A204.1 (cell line): ENCODE results near the gene CCDC63.

ENCODE experiments used
- FAIRE-seq: peaks from 2 replicates; lab custom pipeline; 2012; peaks lifted over from hg19 to GRCh38; lab: Jason Lieb, UNC

CCDC63 gene

DNA sequence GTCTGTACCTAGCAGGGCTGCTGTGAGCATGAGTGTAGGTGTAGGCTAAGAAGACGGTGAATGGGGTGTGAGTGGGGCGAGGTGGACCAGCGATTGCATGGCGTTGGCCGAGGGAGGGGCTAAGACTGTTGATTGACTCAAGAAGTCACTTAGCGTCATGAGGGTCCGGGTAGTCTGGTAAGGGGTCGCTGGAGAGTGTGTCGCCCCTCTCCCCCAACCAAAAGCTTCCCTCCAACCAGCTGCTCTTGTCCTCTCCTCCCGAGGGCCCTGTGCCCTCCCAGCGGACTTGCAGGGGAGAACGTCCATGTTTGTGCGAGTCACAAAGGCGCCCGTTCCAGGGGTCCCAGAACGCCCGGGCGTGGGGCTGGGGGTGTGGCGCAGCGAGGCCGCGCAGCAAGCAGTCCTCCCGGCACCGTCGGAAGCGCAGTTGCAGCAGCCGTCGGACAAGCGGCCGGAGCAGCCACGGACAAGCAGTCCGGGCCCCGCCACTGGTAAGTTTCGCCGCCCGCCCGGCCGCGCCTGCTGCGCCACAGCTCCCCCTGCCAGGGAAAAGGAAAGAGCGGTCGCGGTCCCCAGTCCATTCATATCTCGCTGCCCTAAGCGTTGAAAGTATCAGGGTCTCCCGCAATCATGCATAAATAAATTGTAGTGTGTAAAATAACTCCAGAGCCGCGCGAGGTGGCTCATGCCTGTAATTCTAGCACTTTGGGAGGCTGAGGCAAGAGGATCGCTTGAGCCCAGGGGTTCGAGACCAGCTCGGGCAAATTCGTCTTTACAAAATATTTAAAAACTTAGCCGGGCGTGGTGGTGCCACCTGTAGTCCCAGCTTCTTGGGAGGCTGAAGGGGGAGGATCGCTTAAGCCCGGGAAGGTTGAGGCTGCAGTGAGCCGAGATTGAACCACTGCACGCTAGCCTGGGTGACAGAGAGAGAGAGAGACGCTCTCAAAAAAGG is at the start of gene CCDC63:
Gene CCDC63 (plus strand): TSS at position 373 of the 952 bp plus-strand sequence. CDS start 5,968 bp downstream, outside the sequence.
- FAIRE-seq: no peak

GRCh38 chr12:110798461-110798860 is 48.3 kb upstream of the CCDC63 start:
- FAIRE-seq: no peak

- no peak for FAIRE-seq
These were observed 44.3 kb upstream of the CCDC63 start for GRCh38 chr12:110802489-110802888.

DNA sequence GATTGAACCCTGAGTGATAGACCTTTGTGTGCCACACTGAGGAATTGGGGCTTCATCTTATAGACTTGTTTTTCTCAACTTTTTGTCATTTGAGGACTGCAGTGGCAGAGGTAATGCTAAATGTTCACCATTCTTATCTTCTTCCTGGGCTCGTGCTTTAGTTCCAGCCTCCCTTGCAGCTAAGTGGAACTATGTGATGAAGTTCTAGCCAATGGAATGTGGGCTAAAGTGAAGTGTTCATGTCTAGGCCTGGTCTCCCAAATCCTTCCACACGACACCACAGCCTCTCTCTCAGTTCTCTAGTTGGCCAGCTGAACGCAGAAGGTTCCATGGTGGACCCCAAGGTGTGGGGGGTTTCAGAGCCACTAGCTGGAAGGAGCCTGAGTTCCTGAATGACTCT is 42.4 kb upstream of the CCDC63 start:
- no peak for FAIRE-seq

GRCh38 chr12:110807640-110808039 is 39.1 kb upstream of the CCDC63 start:
- no peak for FAIRE-seq

GRCh38 chr12:110809149-110809548 is 37.6 kb upstream of the CCDC63 start:
- no peak for FAIRE-seq

GRCh38 chr12:110811972-110812371 is 34.8 kb upstream of the CCDC63 start:
- no peak for FAIRE-seq

DNA sequence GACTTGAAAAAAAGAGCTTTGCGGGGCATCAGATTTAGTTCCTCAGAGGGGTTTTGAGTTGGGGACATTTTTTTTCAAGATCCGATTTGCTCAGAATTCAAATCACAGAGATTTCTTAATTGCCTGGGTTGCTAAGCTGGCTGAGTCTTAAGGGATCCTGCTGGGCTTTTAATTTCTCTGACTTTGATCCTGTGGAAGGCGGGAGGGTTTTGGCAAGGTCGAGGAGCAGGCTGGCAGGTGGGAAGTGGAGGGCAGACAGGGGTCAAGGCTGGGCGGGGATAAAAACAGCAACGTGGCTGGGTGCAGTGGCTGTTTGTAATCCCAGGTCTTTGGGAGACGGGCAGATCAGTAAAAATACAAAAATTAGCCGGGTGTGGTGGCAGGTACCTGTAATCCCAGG is 33.5 kb upstream of the CCDC63 start:
- no peak for FAIRE-seq

GRCh38 chr12:110813756-110814155 is 33.0 kb upstream of the CCDC63 start:
- FAIRE-seq: no peak

DNA sequence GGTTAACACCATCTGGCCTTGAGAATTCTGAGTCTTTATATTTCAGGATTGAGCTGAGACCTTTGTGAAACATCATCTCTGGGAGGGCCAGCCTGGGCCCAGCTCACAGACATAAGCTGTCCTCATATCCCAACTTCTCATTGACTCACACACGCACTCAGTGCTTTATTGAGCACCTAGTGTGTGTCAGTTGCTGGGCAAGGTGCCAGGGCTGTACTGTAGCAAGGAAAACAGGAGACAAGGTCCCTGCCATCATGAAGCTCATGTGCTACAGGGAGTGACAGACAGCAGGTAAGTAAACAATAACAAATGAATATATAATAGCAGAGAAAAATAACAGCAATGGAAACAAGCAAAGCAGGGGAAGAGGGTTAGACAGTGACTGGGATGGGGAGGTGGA is 30.5 kb upstream of the CCDC63 start:
- no peak for FAIRE-seq

GRCh38 chr12:110816779-110817178 is 30.0 kb upstream of the CCDC63 start:
- no peak for FAIRE-seq

DNA sequence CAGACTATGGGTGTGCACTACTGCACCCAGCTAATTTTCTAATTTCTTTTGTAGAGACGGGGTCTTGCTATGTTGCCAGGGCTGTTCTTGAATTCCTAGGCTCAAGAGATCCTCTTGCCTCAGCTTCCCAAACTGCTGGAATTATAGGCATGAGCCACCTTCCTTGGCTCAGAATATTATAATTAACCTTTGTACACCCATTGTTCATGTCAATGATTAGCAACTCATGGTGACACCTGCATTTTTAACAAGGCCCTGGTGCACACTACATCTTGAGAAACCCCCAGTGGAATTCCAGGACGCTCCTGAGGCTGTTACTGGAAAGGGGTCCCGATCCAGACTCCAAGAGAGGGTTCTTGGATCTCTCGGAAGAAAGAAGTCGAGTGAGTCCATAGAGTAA is 28.3 kb upstream of the CCDC63 start:
- FAIRE-seq: no peak

DNA sequence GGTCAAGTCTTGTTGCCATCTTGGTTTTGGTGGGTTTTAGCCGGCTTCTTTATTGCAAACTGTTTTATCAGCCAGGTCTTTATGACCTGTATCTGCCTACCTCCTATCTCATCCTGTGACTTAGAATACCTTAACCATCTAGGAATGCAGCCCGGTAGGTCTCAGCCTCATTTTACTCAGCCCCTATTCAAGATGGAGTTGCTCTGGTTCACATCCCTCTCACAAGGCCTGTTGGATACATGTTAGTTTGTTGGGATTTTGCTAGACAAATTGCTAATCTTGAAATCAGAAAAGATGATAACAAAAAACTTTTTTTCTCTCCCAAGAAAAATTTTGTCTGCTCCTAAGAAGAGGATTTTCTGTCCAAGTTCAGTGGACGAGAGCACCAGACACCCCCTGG is 27.6 kb upstream of the CCDC63 start:
- no peak for FAIRE-seq

DNA sequence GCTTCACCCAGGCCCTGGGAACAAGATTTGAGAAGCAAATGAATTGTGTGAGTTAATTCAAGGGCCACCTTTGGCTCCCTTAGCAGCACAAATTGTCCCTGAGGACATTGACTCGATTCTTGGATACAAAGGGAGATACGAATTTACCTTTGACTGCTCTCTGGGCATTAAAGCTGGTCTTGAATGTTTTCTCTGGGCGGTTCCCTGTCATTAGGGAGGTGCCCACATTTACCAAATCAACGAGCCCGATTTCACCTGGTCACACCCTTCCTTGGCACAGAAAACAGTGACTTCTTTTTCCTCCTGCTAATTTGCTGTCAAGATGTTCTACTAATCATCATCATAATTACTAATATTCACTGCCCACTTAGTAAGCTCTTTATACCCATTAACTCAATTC is 27.1 kb upstream of the CCDC63 start:
- FAIRE-seq: no peak

DNA sequence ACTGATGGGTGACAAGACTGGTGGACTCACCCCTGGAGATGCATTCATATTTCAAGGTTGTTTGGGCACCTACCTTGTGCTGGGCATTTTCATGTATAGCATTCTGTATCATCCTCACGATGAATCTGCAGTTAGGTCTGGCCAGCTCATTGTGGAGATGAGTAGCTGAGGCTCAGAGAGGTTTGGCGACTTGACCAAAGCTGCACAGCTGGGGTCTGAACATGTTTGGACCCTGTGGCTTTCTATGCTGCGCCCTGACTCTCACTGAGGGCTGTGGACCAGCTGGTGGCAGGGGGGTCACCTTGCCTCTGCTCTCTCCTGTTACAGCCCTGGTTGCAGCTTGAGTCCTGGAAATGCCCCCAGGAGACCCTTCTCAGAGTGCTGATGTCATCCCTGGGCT is 24.9 kb upstream of the CCDC63 start:
- no peak for FAIRE-seq

DNA sequence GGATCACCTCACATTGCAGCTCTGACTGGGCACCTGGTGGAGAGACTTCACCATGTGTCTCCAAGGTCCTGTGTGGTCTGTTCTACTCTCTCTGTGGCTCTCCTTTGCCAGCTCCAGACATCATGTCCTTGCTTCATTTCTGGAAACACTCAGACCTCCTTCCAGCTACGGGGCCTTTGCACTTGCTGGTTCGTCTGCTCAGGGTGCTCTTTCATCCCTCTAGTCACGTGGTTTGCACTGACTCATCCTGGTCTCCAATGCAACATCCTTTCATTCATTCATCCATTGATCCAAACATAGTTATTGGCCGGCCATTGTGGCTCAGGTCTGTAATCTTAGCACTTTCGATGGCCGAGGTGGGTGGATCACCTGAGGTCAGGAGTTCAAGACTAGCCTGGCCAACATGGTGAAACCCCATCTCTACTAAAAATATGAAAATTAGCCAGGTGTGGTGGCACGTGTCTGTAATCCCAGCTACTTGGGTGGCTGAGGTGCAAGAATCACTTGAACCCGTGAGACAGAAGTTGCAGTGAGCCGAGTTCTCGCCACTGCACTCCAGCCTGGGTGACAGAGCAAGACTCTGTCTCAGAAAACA is 23.9 kb upstream of the CCDC63 start:
- no peak for FAIRE-seq

DNA sequence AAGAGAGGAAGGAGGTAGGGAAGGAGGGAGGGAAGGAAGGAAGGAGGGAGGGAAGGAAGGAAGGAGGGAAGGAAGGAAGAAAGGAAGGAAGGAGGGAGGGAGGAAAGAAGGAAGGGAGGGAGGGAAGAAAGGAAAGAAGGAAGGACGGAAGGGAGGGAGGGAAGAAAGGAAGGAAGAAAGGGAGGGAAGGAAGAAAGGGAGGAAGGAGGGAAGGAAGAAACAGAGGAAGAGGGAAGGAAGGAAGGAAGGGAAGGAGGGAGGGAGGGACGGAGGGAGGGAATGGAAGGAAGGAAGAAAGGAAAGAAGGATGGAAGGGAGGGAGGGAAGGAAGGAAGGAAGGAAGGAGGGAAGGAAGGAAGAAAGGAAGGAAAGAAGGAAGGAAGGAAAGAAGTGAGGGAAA is 22.4 kb upstream of the CCDC63 start:
- no peak for FAIRE-seq

- FAIRE-seq: no peak
These were observed 21.3 kb upstream of the CCDC63 start for GRCh38 chr12:110825530-110825929.

DNA sequence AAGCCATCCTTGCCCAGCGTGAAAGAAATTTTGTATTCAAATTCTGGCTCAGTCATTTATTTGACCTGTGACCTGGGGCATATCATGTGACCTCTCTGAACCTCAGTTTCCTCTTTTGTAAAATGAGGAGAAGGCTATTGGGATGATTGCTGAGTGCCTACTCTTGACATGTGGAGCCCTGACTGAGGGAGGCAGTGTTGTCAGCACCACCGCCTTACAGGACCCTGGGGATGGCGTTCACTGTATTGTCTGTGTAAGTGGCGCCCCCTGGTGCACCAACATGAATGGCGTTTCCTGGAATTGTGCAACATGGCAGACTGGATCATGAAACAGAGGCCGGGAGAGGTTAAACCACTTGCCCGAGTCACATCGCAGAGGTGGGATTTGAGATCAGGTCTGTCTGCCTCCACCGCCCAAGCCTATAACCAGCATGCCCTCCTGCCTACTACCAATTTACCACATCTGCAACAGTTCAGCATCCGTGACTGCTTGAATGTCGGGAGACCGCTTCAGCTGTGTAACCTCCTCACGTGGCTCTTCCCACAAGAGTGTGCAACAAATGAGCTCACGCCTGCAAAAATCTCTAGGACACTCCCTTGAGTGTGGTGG is 20.1 kb upstream of the CCDC63 start:
- FAIRE-seq: peak; percentile 57

- FAIRE-seq: no peak
These were observed 17.5 kb upstream of the CCDC63 start for GRCh38 chr12:110829308-110829707.

DNA sequence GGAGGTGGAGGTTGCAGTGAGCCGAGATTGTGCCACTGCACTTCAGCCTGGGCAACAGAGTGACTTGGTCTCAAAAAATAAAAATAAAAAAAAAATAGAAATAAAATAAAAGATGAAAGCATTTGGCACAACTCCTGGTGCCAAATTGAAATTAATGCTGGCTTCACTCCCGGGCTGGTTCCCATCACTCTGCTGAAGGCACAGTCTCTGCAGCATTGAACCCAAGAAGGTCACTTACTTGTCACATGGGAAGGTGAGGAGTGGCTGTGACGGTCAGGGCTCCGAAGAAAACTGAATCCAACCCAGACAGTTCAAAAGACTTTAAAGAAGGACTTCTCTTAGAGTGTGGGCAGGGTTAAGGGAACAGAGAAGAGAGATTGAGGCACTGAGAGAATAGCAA is 10.5 kb upstream of the CCDC63 start:
- no peak for FAIRE-seq

DNA sequence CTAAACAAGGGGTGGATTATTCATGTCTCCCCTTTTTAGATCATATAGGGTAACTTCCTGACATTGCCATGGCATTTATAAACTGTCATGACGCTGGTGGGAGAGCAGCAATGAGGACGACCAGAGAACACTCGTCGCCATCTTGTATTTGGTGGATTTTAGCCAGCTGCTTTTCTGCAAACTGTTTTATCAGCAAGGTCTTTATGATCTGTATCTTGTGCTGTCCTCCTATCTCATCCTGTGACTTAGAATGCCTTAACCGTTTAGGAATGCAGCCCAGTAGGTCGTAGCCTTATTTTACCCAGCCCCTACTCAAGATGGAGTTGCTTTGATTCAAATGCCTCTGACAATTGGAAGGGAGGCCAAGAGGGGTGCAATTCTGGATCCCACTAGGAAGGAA is 5.8 kb upstream of the CCDC63 start:
- no peak for FAIRE-seq

DNA sequence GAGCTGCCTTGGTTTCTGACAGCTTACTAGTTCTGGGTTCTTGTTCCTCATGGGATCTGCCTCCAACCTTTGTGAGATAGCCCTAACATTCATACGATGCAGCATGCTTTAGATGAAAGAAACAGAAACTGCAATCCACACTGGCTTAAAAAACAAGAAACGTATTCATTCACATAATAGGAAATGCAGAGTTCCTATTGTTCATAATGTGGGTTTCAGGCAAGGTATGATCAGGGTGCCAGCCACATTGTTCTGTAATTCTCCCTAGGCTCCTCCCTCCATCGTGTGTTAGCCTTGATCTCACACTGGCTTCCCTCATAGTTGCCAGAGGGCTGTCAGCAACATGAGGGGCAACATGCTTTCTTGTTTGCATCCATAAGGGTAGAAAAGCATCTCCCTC is 2.7 kb upstream of the CCDC63 start:
- no peak for FAIRE-seq
